Kidney capillary endothelial cell (primary cell): ENCODE measurements around the gene PDK1.
"Not testable (repeated sequence)": the region's sequence is repeated elsewhere in the genome, so short reads cannot be mapped to it uniquely, and the experiment has no call there.

Experiments
- DNase-seq: peaks from one replicate; pipeline ENCODE4 v3.0.0-alpha.2; 2018; ENCODE audit warnings: low spot score

Gene PDK1

DNA sequence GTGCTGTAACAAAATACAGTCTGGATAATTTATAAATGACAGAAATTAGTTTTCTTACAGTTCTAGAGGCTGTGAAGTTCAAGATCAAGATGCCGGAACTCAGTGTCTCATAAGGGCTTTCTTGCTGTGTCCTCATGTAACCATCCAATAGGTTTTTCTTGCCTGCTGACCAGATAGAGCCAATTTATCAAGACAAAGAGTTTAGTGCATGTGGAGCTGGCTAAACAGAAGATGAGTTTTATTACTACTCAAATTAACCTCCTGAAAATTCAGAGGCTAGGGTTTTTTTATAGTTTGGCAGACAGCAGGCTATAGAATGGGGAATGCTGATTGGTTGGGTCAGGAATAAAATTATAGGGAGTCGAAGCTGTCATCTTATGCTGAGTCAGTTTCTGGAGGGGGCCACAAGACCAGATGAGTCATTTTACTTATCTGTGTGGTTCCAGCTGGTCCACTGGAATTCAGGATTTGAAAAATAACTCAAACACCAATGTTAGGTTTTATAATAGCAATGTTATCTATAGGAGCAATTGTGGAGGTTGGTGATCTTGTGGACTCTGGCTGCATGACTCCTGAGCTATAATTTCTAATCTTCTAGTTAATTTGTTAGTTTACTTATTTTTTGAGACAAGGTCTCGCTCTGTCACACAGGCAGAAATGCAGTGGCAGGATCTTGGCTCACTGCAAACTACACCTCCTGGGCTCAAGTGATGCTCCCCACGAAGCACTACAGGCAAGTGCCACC, 3.2 kb upstream of the PDK1 start:
- DNase-seq, result no peak

DNA sequence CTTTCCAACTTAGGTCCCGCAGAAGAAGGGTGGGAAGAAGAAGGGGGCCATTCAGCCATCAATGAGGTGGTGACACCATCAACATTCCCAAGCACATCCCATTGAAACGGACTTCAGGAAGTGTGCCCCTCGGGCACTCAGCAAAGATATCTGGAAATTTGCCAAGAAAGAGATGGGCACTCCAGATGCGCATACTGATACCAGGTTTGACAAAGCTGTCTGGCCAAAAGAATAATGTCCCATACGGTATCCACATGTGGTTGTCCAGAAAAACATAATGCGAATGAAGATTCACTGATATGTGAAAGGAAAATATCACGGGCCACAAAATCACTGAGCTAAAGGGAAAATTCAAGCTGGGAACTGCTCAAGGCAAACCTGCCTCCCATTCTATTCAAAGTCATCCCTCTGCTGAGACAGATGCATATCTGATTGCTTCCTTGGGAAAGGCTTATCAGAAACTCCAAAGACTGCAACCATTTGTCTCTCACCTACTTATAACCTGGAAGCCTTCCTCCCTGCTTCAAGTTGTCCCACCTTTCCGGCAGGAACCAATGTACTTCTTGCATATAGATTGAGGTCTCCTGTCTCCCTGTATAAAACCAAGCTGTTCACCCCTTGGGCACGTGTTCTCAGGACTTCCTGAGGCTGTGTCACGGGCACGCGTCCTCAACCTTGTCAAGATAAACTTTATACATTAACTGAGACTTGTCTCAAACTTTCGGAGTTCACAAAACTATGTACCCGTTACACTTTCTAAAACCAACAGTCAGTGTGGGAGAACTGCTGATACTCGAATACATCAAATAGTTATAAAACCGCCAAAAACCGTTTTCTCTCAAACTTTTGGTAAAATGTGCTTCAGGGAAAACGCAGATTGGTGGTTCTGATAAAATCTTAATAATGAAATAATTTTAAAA, 1.3 kb upstream of the PDK1 start:
- DNase-seq, result peak; percentile 12

- no peak for DNase-seq
Observed at GRCh38 chr2:172555272-172555521, 693 bp upstream of the PDK1 start.

DNA sequence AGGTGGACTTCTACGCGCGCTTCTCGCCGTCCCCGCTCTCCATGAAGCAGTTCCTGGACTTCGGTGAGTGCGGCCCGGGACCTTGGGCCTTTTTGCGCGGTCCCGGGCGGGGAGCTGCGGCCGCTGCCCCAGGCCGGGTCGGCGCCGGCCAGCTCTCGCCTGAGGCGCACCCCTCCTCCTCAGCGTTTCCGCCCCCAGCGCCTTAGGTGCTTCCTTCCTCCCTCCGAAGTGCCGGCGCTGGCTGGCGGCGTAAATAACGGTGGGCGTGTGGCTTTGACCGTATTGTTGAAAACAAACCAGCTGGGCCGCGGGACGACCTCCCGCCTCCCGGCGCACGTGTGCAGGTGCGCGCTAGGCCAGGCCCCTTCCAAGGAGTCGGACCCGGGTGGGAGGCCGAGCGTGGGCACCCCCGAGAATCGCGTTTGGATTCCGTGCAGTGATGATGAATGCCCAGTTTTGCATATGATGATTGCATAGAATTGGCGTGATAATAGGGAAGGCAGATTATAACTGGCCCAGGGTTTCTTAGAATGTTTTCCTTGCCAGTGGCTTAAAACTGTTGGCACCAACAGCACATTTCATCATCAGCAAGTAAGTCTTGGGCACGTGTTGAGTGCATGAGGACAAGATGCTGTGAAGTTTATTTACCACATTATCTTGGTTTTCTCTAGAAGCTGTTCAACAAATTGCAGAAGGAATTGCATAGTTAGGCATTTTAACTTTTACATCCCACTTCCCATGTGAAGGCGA, 569 bp downstream of the PDK1 start:
- peak; percentile 66 for DNase-seq

GRCh38 chr2:172558372-172558771, 2.5 kb downstream of the PDK1 start:
- DNase-seq, result no peak

DNA sequence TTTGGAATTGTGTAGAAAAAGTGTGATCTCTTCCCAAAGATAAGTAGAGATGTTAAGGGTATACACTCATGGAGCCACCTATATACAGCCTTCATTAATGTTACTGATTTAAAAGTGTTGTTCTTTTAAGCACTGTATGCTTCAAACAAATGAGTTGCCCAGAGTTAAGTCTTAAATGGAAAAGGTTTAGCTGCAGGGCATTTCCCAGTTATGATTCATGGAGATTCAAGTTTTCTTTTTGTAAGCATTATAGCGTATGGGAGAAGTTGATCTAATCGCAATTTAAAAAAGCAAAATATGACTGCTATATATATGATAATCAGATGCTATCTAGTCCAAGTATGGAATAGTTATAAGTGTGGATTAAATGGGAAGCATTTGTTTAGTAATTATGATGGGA, 4.8 kb downstream of the PDK1 start:
- no peak for DNase-seq

- DNase-seq, result no peak
Observed at GRCh38 chr2:172561270-172561669, 5.4 kb downstream of the PDK1 start.

DNA sequence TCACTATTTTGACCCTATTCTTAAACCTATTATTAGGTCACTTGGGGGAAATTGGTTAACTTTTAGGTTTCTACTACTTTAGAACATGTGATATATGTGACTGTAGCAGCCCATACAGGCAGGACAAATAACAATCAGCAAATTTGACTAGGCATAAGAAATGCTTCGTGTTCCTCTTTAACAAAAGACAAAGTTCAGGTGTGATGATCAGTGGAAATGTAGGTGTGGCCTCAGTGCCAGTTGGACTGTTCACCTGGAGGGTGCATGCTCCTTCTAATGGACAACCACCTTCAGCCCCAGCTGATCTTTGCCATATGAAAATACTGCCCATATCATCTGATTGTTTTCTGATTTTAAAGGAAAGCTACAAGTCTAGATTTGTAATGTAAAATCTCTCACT, 6.4 kb downstream of the PDK1 start:
- no peak for DNase-seq

- DNase-seq, result no peak
Observed at GRCh38 chr2:172564376-172564775, 8.5 kb downstream of the PDK1 start.

GRCh38 chr2:172571245-172571644, 15.4 kb downstream of the PDK1 start:
- DNase-seq, result no peak

GRCh38 chr2:172572981-172573380, 17.1 kb downstream of the PDK1 start:
- DNase-seq, result no peak

DNA sequence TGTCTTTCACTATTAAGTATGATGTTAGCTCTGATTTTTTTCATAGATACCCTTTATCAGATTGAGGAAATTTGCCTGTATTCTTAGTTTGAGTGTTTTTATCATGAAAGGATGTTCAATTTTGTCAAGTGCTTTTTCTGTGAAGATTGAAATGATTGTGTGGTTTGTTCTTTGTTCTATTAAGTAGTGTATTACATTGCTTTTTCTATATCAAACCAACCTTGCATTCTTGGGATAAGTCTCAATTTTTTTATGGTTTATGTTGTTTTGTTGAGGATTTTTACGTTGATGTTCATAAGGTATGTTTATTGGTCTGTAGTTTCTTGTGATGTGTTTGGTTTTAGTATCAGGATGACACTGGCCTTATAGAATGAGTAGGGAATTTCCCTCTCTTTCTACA, 19.1 kb downstream of the PDK1 start:
- DNase-seq, result no peak

DNA sequence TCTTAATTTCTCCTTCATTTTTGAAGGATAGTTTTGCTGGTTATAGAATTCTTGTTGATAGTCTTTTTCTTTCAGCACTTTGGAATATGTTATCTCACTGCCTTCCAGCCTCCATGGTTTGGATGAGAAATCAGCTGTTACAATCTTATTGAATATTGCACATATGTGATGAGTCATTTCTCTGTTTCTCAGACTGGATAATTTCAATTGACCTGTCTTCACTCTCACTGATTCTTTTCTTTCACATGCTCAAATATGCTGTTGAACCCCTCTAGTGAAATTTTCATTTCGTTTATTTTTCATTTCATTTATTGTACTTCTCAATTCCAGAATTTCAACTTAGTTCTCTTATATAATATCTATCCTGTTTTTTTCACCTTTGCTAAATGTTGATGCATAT, 22.2 kb downstream of the PDK1 start:
- no peak for DNase-seq

DNA sequence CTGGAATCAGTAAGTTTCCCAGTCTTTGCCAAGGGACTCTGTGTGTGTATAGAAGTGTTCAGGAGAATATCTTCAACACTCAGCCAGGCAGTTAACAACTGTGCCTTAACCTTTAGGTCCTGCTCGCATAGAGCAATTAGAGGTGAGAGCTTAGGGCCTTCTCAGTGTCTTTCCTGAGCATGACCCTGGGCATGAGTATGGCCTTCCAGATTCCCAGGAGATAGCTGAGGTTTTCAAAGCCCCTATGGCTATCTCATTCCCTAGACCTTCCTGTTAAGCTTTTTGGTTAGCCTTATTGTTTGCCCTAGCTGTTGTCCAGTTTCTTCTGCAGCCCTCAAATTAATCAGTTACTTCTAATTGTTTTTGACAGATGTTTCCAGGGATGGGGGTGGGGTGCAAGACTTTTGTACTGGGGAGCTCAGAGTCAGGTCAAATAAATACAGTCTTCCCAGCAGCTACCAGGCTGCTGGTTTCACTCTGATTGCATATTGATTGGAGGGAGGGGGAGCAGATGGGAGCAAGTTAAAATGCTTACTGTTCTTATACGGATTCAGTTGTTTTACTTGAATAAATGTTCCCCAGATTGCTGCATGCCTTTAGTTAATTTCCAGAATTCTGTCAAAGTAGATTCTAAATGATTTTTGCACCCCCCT, 23.1 kb downstream of the PDK1 start:
- no peak for DNase-seq

GRCh38 chr2:172580544-172580943, 24.7 kb downstream of the PDK1 start:
- no peak for DNase-seq

DNA sequence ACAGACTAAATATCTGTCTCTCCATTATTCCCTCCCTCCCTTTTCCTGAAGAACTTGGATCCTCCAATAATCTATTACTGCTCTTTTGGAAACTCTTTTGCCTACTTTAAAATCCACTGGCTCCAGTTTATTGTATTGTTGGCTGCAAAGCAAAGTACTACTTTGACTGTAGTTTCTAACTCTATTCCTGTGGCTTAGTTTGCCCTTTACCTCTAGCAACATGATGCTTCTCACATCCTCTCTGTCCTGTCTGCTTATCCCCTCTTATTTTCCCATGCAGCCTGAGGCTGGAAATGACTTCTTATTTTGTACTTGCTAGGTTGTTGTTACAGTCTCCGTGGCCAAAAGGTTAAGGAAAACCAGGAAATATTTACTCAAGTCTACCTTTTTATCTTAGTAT, 26.8 kb downstream of the PDK1 start:
- DNase-seq, result no peak

- DNase-seq, result no peak
Observed at GRCh38 chr2:172586245-172586891, 30.5 kb downstream of the PDK1 start.

DNA sequence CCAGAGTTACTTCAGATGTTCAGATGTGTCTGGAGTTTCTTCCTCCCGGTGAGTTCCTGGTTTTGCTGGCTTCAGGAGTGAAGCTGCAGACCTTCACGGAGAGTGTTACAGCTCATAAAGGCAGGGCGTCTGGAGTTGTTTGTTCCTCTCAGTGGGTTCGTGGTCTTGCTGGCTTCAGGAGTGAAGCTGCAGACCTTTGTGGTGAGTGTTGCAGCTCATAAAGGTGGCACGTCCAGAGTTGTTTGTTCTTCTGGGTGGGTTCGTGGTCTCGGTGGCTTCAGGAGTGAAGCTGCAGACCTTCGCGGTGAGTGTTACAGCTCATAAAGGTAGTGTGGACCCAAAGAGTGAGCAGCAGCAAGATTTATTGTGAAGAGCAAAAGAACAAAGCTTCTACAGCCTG, 31.3 kb downstream of the PDK1 start:
- DNase-seq, result not testable (repeated sequence)

DNA sequence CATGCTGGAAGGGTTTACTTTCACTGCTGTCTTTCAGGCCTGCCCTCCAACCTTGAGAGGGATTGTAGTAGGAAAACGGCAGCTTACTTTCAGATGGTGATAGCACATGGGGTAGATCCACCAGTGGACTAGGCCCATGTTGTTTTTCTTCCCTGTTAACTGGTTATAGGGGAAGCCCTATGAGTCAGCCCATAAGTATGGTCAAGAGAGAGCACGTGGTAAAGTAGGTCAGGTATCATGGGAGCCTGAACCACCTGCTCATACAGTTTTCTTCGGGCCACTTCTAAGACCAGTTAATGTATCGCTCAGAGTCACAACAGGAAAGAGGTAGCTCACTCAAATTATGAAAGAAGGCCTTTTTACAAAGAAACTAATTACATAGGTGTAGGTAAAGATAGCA, 33.0 kb downstream of the PDK1 start:
- no peak for DNase-seq

DNA sequence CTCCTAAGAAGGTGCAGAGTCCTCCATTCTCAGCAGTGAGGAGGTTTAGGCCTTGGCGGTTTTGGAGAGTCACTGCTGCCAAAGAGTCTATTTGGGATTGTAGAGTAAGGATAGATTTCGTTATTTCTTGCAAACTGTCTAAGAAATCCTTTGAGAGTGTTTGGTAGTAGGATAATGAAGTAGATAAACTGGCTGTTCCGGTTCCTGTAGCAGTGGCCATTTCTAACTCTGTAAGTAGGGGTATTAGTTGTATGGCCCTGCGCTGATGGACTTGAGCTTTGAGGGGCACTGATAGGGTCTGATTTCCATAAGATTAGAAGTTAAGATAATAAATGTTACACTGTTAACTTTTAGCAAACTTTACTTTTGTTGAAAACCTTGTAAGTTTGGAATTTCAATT, 35.5 kb downstream of the PDK1 start:
- DNase-seq, result not testable (repeated sequence)

- not testable (repeated sequence) for DNase-seq
Observed at GRCh38 chr2:172592190-172592589, 36.3 kb downstream of the PDK1 start.

DNA sequence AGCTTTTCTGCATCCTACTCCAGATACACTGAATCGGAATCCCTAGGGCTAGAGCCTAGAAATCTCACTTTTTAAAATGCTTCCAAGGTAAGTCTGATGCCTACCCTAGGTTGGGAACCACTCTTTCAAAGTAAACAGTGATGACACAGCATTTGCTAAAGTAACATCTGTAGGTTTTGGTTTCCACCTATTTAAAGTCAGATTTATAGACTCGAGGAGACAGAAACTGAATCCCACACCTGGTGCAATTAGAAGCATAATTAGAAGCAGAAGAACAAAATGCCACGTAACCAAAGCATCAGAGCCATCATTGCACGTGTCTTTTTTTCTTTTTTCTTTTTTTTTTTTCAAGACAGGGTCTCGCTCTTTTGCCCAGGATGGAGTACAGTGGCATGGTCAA, 40.9 kb downstream of the PDK1 start:
- DNase-seq, result no peak
